Smooth muscle cell (in vitro differentiated cells): ENCODE results near the gene PTPN2. TPM values are rescaled to one million over a fixed set of nuclear protein-coding genes. Genes with fewer than 3 reads are reported as not detected.
"Not testable (repeated sequence)": the region's sequence is repeated elsewhere in the genome, so short reads cannot be mapped to it uniquely, and the experiment has no call there.

Experiments
- DNase-seq: peaks from one replicate; lab custom pipeline; 2025; ENCODE audit not compliant: unreplicated experiment; lab: John Stamatoyannopoulos, UW
- H2AFZ ChIP-seq: fragments of 200-600 bp; sonication (generic); 2 replicates; pipeline ENCODE4 v1.6.0; 2016; ENCODE audit warnings: antibody characterized with exemption, low read depth, mild to moderate bottlenecking
- H3F3A ChIP-seq: fragments of 200-600 bp; sonication (generic); 2 replicates; pipeline ENCODE4 v1.6.0; 2017; ENCODE audit warnings: antibody characterized with exemption, low read depth
- H3K27ac ChIP-seq: fragments of 200-600 bp; sonication (generic); 2 replicates; pipeline ENCODE4 v1.5.1; 2016; ENCODE audit warnings: low read depth, mild to moderate bottlenecking
- H3K27me3 ChIP-seq: fragments of 200-600 bp; sonication (generic); 2 replicates; pipeline ENCODE4 v1.6.1; 2016; ENCODE audit warnings: low read depth, mild to moderate bottlenecking
- H3K36me3 ChIP-seq: fragments of 200-600 bp; sonication (generic); 2 replicates; pipeline ENCODE4 v1.5.1; 2016; ENCODE audit warnings: low read depth
- H3K4me1 ChIP-seq: fragments of 200-600 bp; sonication (generic); 2 replicates; pipeline ENCODE4 v1.5.1; 2016; ENCODE audit warnings: low read depth
- H3K4me2 ChIP-seq: fragments of 200-600 bp; sonication (generic); 2 replicates; pipeline ENCODE4 v1.6.0; 2016; ENCODE audit warnings: mild to moderate bottlenecking
- H3K4me3 ChIP-seq: fragments of 200-600 bp; sonication (generic); 2 replicates; pipeline ENCODE4 v1.5.1; 2016; ENCODE audit warnings: mild to moderate bottlenecking
- H3K79me2 ChIP-seq: fragments of 200-600 bp; sonication (generic); 2 replicates; pipeline ENCODE4 v1.6.0; 2016; ENCODE audit warnings: low read depth, mild to moderate bottlenecking
- H3K9ac ChIP-seq: fragments of 200-600 bp; sonication (generic); 2 replicates; pipeline ENCODE4 v1.6.0; 2016; ENCODE audit warnings: low read depth
- H3K9me3 ChIP-seq: fragments of 200-600 bp; sonication (generic); replicated peaks from 2 replicates; pipeline ENCODE4 v1.5.1; 2016; ENCODE audit warnings: low read depth
- H4K20me1 ChIP-seq: fragments of 200-600 bp; sonication (generic); 2 replicates; pipeline ENCODE4 v1.6.0; 2016; ENCODE audit warnings: low read depth
- CTCF ChIP-seq: fragments of 200-600 bp; sonication (generic); IDR thresholded peaks from 2 replicates; pipeline ENCODE4 v1.5.1; 2017; ENCODE audit warnings: borderline replicate concordance, mild to moderate bottlenecking, antibody characterized with exemption; ENCODE audit not compliant: insufficient read depth, poor library complexity, severe bottlenecking
- WGBS: methylation state at CpG from one replicate; pipeline ENCODE4 v1.1.7; 2016; ENCODE audit warnings: low lambda C conversion rate; 5-methylcytosine and 5-hydroxymethylcytosine counted together
- polyA plus RNA-seq: library from polyadenylated mRNA; unstranded; fragments of >200 nt; fragmentation: Nextera tagmentation; extraction: Ambion mirVana; gene quantifications from 2 replicates; pipeline ENCODE4 v1.2.1, GENCODE V29; 2016
- total RNA-seq: library from RNA; depleted of rRNA; stranded (reverse); fragments of >200 nt; gene quantifications from 2 replicates; pipeline ENCODE4 v1.2.3, GENCODE V29; 2014

PTPN2 gene
- total and polyA plus RNA-seq, 2 experiments from 2014 or later: 17.1 to 48.7 TPM

- not testable (repeated sequence) for H3K4me1 ChIP-seq, H3K4me2 ChIP-seq, H3K9ac ChIP-seq, H3F3A ChIP-seq, H3K79me2 ChIP-seq, H3K27ac ChIP-seq, H3K36me3 ChIP-seq, DNase-seq, H3K4me3 ChIP-seq, H3K27me3 ChIP-seq, H3K9me3 ChIP-seq, H2AFZ ChIP-seq, H4K20me1 ChIP-seq
- 97% methylated on average over 14 of the region's 14 CpGs for WGBS
Observed at GRCh38 chr18:12756619-12757239, 127.3 kb downstream of the PTPN2 start.

GRCh38 chr18:12755606-12756005, 128.4 kb downstream of the PTPN2 start:
- H2AFZ ChIP-seq, H3F3A ChIP-seq, H3K4me3 ChIP-seq, H3K9me3 ChIP-seq, DNase-seq, H3K27ac ChIP-seq, H3K4me2 ChIP-seq, H3K4me1 ChIP-seq, H3K27me3 ChIP-seq, H4K20me1 ChIP-seq, H3K9ac ChIP-seq, H3K79me2 ChIP-seq, H3K36me3 ChIP-seq: not testable (repeated sequence)
- 96% methylated on average over 6 of the region's 6 CpGs for WGBS

GRCh38 chr18:12754511-12754910, 129.5 kb downstream of the PTPN2 start:
- Histone ChIP-seq H3K4me3 (no peak overlapping the region), H3K9ac (no peak overlapping the region), H3K4me2 (no peak overlapping the region), H3K27me3 (no peaks in the 10 kb centered on the region), H3K9me3 (no peaks in the 10 kb centered on the region), H3K79me2 (no peaks in the 10 kb centered on the region), H3K27ac (no peak overlapping the region), H2AFZ (no peak overlapping the region), H3K36me3 (no peaks in the 10 kb centered on the region), H4K20me1 (no peaks in the 10 kb centered on the region), H3F3A (no peaks in the 10 kb centered on the region), H3K4me1 (no peaks in the 10 kb centered on the region)
- no peak for TF ChIP-seq CTCF
- DNase-seq: no peak
- 95% methylated on average over 6 of the region's 6 CpGs for WGBS

- no peak for DNase-seq
- 87% methylated on average over 4 of the region's 4 CpGs for WGBS
- H3K4me3 ChIP-seq: no peak overlapping the region
- H3K9me3 ChIP-seq: no peaks in the 10 kb centered on the region
- H3K4me2 ChIP-seq: no peak overlapping the region
- H3K79me2 ChIP-seq: no peaks in the 10 kb centered on the region
- no peaks in the 10 kb centered on the region for H3F3A ChIP-seq
- no peak overlapping the region for H3K9ac ChIP-seq
- no peak overlapping the region for H2AFZ ChIP-seq
- no peaks in the 10 kb centered on the region for H4K20me1 ChIP-seq
- H3K27ac ChIP-seq: no peak overlapping the region
- no peaks in the 10 kb centered on the region for H3K27me3 ChIP-seq
- no peaks in the 10 kb centered on the region for H3K36me3 ChIP-seq
- TF ChIP-seq CTCF: no peak
- H3K4me1 ChIP-seq: no peaks in the 10 kb centered on the region
Observed at GRCh38 chr18:12751891-12752290, 132.1 kb downstream of the PTPN2 start.

- no peaks in the 10 kb centered on the region for H3K9me3 ChIP-seq
- no peaks in the 10 kb centered on the region for H3K79me2 ChIP-seq
- H3K4me3 ChIP-seq: no peak overlapping the region
- TF ChIP-seq CTCF: no peak
- WGBS: 85% methylated on average over 5 of the region's 5 CpGs
- H3K36me3 ChIP-seq: no peaks in the 10 kb centered on the region
- H2AFZ ChIP-seq: no peak overlapping the region
- no peaks in the 10 kb centered on the region for H3K27me3 ChIP-seq
- no peaks in the 10 kb centered on the region for H3F3A ChIP-seq
- no peaks in the 10 kb centered on the region for H4K20me1 ChIP-seq
- H3K27ac ChIP-seq: no peak overlapping the region
- no peak for DNase-seq
- no peaks in the 10 kb centered on the region for H3K4me1 ChIP-seq
- no peak overlapping the region for H3K4me2 ChIP-seq
- H3K9ac ChIP-seq: no peak overlapping the region
Observed at GRCh38 chr18:12751503-12751884, 132.5 kb downstream of the PTPN2 start.
